Prostate gland (tissue), 2 donors: ENCODE results near the gene C20orf202. TPM values are rescaled to one million over a fixed set of nuclear protein-coding genes. Genes with fewer than 3 reads are reported as not detected.

Experiments used
- DNase-seq: peaks from one replicate; pipeline ENCODE4 v3.0.0-alpha.2; 2019; ENCODE audit warnings: low spot score
- H3K27ac ChIP-seq, 2 donors: fragments of 200-600 bp; sonication (generic); 2 replicates each; pipeline ENCODE4 v1.5.1; 2017 to 2019
- H3K27me3 ChIP-seq: fragments of 200-600 bp; sonication (generic); replicated peaks from 2 replicates; pipeline ENCODE4 v1.5.1; 2019; ENCODE audit not compliant: insufficient read depth
- H3K36me3 ChIP-seq, 2 donors: fragments of 200-600 bp; sonication (generic); 1 replicate in 1 of 2; 2 replicates in 1 of 2; pipeline versions ENCODE4 v1.5.1 to v1.8.1; 2017 to 2019
- H3K4me1 ChIP-seq: fragments of 200-600 bp; sonication (generic); replicated peaks from 2 replicates; pipeline ENCODE4 v1.5.1; 2019
- H3K4me3 ChIP-seq, 2 donors: fragments of 200-600 bp; sonication (generic); 2 replicates each; pipeline ENCODE4 v1.5.1; 2017 to 2019
- H3K9me3 ChIP-seq: fragments of 200-600 bp; sonication (generic); 2 replicates; pipeline ENCODE4 v1.5.1; 2017
- CTCF ChIP-seq, 4 experiments: fragments of 200-600 bp in 2 of 4; fragments of 450-650 bp in 2 of 4; sonication (generic) in 2 of 4; IDR thresholded peaks; 1 replicate in 3 of 4; 2 replicates in 1 of 4; pipeline ENCODE4 v1.5.1; 2016 to 2019; ENCODE audit warnings: antibody characterized with exemption in 4 of 4, mild to moderate bottlenecking in 2 of 4, moderate library complexity in 2 of 4
- POLR2A ChIP-seq: fragments of 450-650 bp; IDR thresholded peaks from one replicate; pipeline ENCODE4 v1.6.1; 2016; ENCODE audit warnings: antibody characterized with exemption, mild to moderate bottlenecking
- POLR2AphosphoS5 ChIP-seq: sonication (generic); formaldehyde crosslinking; IDR thresholded peaks from one replicate; pipeline ENCODE4 v1.6.1; 2017; ENCODE audit warnings: antibody characterized with exemption
- WGBS: methylation state at CpG from one replicate; pipeline ENCODE4 v1.1.5; 2018; 5-methylcytosine and 5-hydroxymethylcytosine counted together
- intact Hi-C: fragments of 100-400 bp; cut with DNase I; formaldehyde crosslinking; loops from one replicate; pipeline ENCODE4 v1.14.2; 2022
- total RNA-seq, 2 donors: library from RNA; depleted of rRNA; stranded (reverse); fragments of >200 nt; gene quantifications; one replicate each; pipeline ENCODE4 v1.1.0, GENCODE V29; 2016

Gene C20orf202
- total RNA-seq, 2 donors from 2014 or later = not detected

GRCh38 chr20:1225783-1226654 is 22.8 kb downstream of the C20orf202 start, which contains the start of gene RAD21L1:
TSS of gene RAD21L1 (plus strand) at chr20:1226044. CDS start at chr20:1228454, 2,410 bp downstream.
- intact Hi-C loops = no loop called here
- TF ChIP-seq POLR2A (no peak), CTCF (IDR thresholded peaks at IDR 0.05) (no peak), POLR2AphosphoS5 (no peak)
- H3K36me3 ChIP-seq = no peaks in the 10 kb centered on the region
- H3K4me3 ChIP-seq = peak within 1 kb of the TSS; percentile 44 to 48
- 3% methylated on average over 36 of the region's 88 CpGs for WGBS
- peak; percentile 70 for DNase-seq
- H3K9me3 ChIP-seq = no peaks in the 10 kb centered on the region
- H3K4me1 ChIP-seq = peaks cover 7% of the 10 kb centered on the region
- H3K27me3 ChIP-seq = peaks cover 1% of the 10 kb centered on the region
- no peak within 1 kb of the TSS for H3K27ac ChIP-seq

- TF ChIP-seq CTCF (IDR thresholded peaks at IDR 0.05) = no peak
- TF ChIP-seq POLR2AphosphoS5 = no peak
- TF ChIP-seq POLR2A = no peak
- WGBS = 88% methylated on average over 3 of the region's 3 CpGs
- intact Hi-C loops = no loop called here
- Histone ChIP-seq H3K4me1 (peaks cover 7% of the 10 kb centered on the region), H3K36me3 (no peaks in the 10 kb centered on the region), H3K27ac (no peak overlapping the region), H3K27me3 (peaks cover 1% of the 10 kb centered on the region), H3K9me3 (no peaks in the 10 kb centered on the region), H3K4me3 (no peak overlapping the region)
- DNase-seq = no peak
Observed at GRCh38 chr20:1229541-1229940, 26.3 kb downstream of the C20orf202 start.

- Histone ChIP-seq H3K4me3 (no peak overlapping the region), H3K9me3 (no peaks in the 10 kb centered on the region), H3K4me1 (no peaks in the 10 kb centered on the region), H3K27ac (no peak overlapping the region), H3K36me3 (no peaks in the 10 kb centered on the region), H3K27me3 (peaks cover 1% of the 10 kb centered on the region)
- WGBS = 71% methylated on average over 3 of the region's 3 CpGs
- no peak for TF ChIP-seq CTCF (IDR thresholded peaks at IDR 0.05)
- intact Hi-C loops = no loop called here
- DNase-seq = no peak
Observed at GRCh38 chr20:1232286-1233111, 29.2 kb downstream of the C20orf202 start.

GRCh38 chr20:1240549-1240948 is 37.3 kb downstream of the C20orf202 start:
- Histone ChIP-seq H3K27ac (no peak overlapping the region), H3K9me3 (no peaks in the 10 kb centered on the region), H3K4me1 (no peaks in the 10 kb centered on the region), H3K27me3 (no peaks in the 10 kb centered on the region), H3K4me3 (no peak overlapping the region), H3K36me3 (no peaks in the 10 kb centered on the region)
- intact Hi-C loops = no loop called here
- no peak for DNase-seq
- WGBS = 65% methylated on average over 5 of the region's 5 CpGs
- TF ChIP-seq CTCF (IDR thresholded peaks at IDR 0.05) (no peak), POLR2AphosphoS5 (no peak), POLR2A (no peak)
